Cardiac fibroblast (primary cell): Measurements from ENCODE around the gene NEDD4L.

Experiments
- DNase-seq, 2 donors: peaks; one replicate each; pipeline versions ENCODE4 v3.0.0 to v3.0.0-alpha.2; 2010; ENCODE audit warnings: low read depth in 2 of 2
- H3K4me3 ChIP-seq, 2 donors: replicated peaks in 1 of 2; 1 replicate in 1 of 2; 2 replicates in 1 of 2; pipeline ENCODE4 v1.5.1; 2011; ENCODE audit warnings: low read depth in 2 of 2, low read length in 2 of 2, mild to moderate bottlenecking in 2 of 2, moderate library complexity in 1 of 2
- CTCF ChIP-seq: IDR thresholded peaks from one replicate; pipeline ENCODE4 v1.5.1; 2011; ENCODE audit warnings: low read depth, mild to moderate bottlenecking, low read length, inconsistent platforms

Gene NEDD4L

GRCh38 chr18:58363767-58364540 lies 319.9 kb downstream of the NEDD4L start:
- peak; percentile 18 to 82 for DNase-seq
- no peak for TF ChIP-seq CTCF

DNA sequence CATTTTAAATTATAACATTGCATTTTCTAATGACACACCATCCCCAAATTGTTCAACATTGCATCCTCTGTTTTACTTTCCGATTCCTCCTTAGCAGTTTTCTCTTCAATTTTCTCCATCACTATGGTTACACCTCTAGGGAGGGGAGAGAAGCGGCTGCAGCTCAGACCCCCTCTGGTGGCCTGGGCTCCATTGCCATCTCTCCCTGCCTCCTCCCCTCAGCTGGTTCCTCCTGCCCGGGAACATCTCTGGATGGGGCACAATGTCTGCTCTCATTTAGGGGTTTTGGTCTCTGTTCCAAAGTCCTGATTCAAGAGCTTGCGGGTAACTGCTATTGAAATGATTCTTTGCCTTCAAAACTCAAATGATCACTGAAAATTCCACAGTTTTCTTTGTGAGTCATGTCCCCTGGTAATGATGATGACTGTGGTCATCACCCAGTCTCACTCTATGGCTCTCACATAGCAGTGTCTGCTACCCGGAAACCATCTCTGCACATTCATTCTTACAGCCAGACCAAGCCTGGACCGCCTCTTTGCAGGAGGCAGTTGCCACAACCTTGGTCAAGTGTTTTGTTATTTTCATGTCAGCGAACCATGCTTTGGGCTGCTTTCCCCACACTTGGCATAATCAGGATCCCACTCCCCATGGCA lies 321.0 kb downstream of the NEDD4L start:
- H3K4me3 ChIP-seq = no peak overlapping the region
- peak; percentile 17 for TF ChIP-seq CTCF
- peak in 1 of 2 donors; percentile 86 for DNase-seq

More at GRCh38 chr18:58363767-58364540, 319.9 kb downstream of the NEDD4L start:
- H3K4me3 ChIP-seq = no peak overlapping the region

GRCh38 chr18:58367425-58368140 lies 323.6 kb downstream of the NEDD4L start:
- DNase-seq = no peak
- TF ChIP-seq CTCF = no peak

DNA sequence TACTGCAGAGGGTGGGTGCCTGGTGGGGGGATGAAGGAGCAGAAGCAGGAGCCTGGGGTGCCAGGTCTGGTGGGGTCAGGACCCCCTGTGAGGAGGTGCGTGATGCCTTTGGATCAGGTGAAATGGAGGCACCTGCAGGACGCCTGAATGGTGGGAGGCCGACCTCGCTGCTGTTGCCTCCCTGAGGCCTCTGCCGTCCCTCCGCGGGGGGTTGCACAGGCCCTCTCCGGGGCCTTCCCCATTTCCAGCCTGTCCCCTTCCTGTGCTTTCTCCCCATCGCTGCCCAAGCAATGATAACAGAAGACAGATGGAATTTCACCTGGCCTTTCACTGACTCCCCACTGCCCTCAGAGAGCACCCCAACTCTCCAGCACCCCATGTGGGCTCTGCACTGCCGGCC lies 325.6 kb downstream of the NEDD4L start:
- TF ChIP-seq CTCF = no peak
- DNase-seq = no peak
- no peak overlapping the region for H3K4me3 ChIP-seq

More at GRCh38 chr18:58367425-58368140, 323.6 kb downstream of the NEDD4L start:
- no peak overlapping the region for H3K4me3 ChIP-seq

DNA sequence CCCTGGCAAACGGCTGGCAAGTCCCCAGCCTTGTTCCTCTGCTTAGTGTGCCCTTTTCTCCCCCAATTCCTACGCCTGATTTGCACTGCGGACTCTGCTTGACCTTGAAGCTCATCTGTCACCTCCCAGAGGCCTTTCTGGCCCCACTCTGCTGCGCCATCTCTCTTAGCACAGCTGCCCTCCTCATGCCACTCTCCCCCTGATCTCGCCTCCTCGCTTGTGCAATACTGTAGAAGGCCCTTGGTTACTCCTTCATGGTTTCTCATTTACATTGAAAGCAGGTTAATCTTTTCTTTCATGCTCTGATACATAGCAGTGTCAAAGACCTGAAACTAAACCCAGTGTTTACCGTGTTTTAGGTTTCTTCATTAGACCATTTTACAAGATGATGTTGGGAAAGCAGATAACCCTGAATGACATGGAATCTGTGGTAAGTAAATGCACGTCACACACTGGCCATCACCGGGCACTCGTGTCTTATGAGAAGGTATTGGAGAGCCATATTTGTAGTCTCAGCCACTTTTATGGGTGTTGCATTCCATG lies 326.1 kb downstream of the NEDD4L start:
- H3K4me3 ChIP-seq = no peak overlapping the region
- no peak for DNase-seq
- TF ChIP-seq CTCF = no peak

GRCh38 chr18:58370612-58371011 lies 326.6 kb downstream of the NEDD4L start:
- DNase-seq = no peak
- no peak overlapping the region for H3K4me3 ChIP-seq
- TF ChIP-seq CTCF = no peak
